CD8-positive, alpha-beta memory T cell (primary cell): ENCODE results near the gene ACOD1. TPM values are rescaled to one million over a fixed set of nuclear protein-coding genes. Genes with fewer than 3 reads are reported as not detected.

Experiments used
- CTCF ChIA-PET: fragments of 350-600 bp; sonication (Branson Sonifier 250); formaldehyde crosslinking; loops from one replicate; lab custom pipeline; 2021; ENCODE audit warnings: antibody characterized with exemption; lab: Charles Lee
- POLR2A ChIA-PET: fragments of 350-600 bp; sonication (Branson Sonifier 250); formaldehyde crosslinking; loops from one replicate; lab custom pipeline; 2021; ENCODE audit warnings: antibody characterized with exemption; lab: Charles Lee
- DNase-seq, 5 donors: peaks; one replicate each; pipeline versions ENCODE4 v3.0.0 to v3.0.0-alpha.2; 2020 to 2022; ENCODE audit warnings: mixed read lengths in 1 of 5
- H3K27ac ChIP-seq: one replicate; pipeline ENCODE4 v1.7.0; 2013; ENCODE audit warnings: low read depth, mild to moderate bottlenecking, low read length, moderate library complexity
- H3K27me3 ChIP-seq: 2 replicates; pipeline ENCODE4 v1.7.0; 2013; ENCODE audit warnings: low read length, mild to moderate bottlenecking; ENCODE audit not compliant: insufficient read depth, poor library complexity, severe bottlenecking
- H3K36me3 ChIP-seq: 2 replicates; pipeline ENCODE4 v1.7.0; 2013; ENCODE audit warnings: mild to moderate bottlenecking, low read length, moderate library complexity; ENCODE audit not compliant: insufficient read depth
- H3K4me1 ChIP-seq: 2 replicates; pipeline ENCODE4 v1.7.0; 2013; ENCODE audit warnings: mild to moderate bottlenecking, low read length, moderate library complexity; ENCODE audit not compliant: insufficient read depth
- H3K4me3 ChIP-seq: 2 replicates; pipeline ENCODE4 v1.7.0; 2013; ENCODE audit warnings: mild to moderate bottlenecking, low read length
- H3K9me3 ChIP-seq: 2 replicates; pipeline ENCODE4 v1.7.0; 2013; ENCODE audit warnings: mild to moderate bottlenecking, low read length
- H3K27ac Mint-ChIP-seq, 8 donors: one replicate each; pipeline ENCODE4 v1.8.0; 2020 to 2021; ENCODE audit warnings: mixed read lengths in 8 of 8, mild to moderate bottlenecking in 6 of 8, inconsistent platforms in 3 of 8, moderate library complexity in 3 of 8
- H3K27me3 Mint-ChIP-seq, 2 donors: one replicate each; pipeline ENCODE4 v1.8.0; 2020 to 2021; ENCODE audit warnings: mixed read lengths in 2 of 2, mild to moderate bottlenecking in 1 of 2, moderate library complexity in 1 of 2
- H3K36me3 Mint-ChIP-seq, 3 donors: one replicate each; pipeline ENCODE4 v1.8.0; 2020 to 2021; ENCODE audit warnings: mixed read lengths in 3 of 3, inconsistent platforms in 1 of 3, mild to moderate bottlenecking in 1 of 3
- H3K4me1 Mint-ChIP-seq, 3 donors: one replicate each; pipeline ENCODE4 v1.8.0; 2020 to 2021; ENCODE audit warnings: mixed read lengths in 3 of 3, inconsistent platforms in 1 of 3, mild to moderate bottlenecking in 1 of 3
- H3K4me3 Mint-ChIP-seq, 7 donors: one replicate each; pipeline ENCODE4 v1.8.0; 2020 to 2021; ENCODE audit warnings: mixed read lengths in 7 of 7, mild to moderate bottlenecking in 6 of 7, moderate library complexity in 4 of 7, inconsistent platforms in 2 of 7
- H3K9me3 Mint-ChIP-seq, 5 donors: one replicate each; pipeline ENCODE4 v1.8.0; 2020 to 2022; ENCODE audit warnings: mixed read lengths in 5 of 5, mild to moderate bottlenecking in 3 of 5, moderate library complexity in 2 of 5, inconsistent platforms in 1 of 5
- polyA plus RNA-seq: library from polyadenylated mRNA; unstranded; fragments of 300-500 nt; fragmentation: Illumina TruSeq; gene quantifications from one replicate; pipeline ENCODE4 v1.2.3, GENCODE V29; 2021
- total RNA-seq, 2 experiments: library from RNA; stranded (reverse); gene quantifications; one replicate each; pipeline ENCODE4 v1.2.3, GENCODE V29; 2021

The ACOD1 gene
- total and polyA plus RNA-seq, 3 experiments from 2014 or later, result not detected

DNA sequence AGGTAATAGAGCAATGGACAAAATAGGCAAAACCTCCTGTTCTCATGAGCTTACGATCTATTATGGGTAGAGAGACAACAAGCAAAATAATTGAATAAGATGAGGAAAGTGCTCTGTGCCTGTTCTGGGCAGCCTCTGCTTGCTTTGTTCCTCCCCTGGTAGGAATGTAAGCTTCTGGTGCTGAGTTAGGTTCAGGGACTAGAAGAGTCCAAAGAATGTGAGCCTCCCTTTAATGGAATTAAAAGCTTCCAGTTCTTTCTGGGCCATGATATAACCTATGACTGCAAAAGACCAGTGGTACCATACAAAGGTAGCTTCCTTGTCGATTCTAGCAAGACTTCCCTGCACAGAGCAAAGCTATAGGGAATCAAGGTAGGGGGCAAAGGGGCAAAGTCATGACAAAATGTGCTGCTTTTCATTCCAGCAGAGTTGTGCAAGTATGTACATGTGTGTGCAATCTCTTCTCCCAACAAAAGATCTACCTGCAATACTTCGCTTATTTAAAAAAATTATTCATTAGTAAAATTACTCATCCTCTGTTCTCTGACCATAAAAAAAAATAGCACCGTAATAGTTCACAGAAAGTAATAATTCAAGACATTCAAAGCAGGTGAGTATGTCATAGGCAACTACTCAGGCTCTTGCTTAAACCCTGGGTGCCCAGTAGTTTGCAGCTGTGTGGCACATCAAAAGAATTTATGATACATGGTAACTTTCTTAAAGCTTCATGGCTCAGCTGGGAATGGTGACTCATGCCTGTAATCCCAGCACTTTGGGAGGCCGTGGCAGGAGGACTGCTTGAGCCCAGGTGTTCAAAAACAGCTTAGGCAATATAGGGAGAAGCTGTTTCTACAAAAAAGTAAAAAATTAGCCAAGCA lies 21.4 kb downstream of the ACOD1 start:
- Histone ChIP-seq H3K27ac (no peak overlapping the region), H3K4me3 (no peak overlapping the region), H3K9me3 (no peaks in the 10 kb centered on the region), H3K27me3 (peaks cover 8% of the 10 kb centered on the region), H3K4me1 (no peaks in the 10 kb centered on the region), H3K36me3 (no peaks in the 10 kb centered on the region)
- H3K36me3 Mint-ChIP-seq, result no peaks in the 10 kb centered on the region
- no peak overlapping the region for H3K27ac Mint-ChIP-seq
- no peak overlapping the region for H3K4me3 Mint-ChIP-seq
- POLR2A ChIA-PET, result interaction anchor here (0.5 kb wide), 1 partner anchor 361 kb away, joined by 3 read pairs; no protein-coding TSS in a partner anchor
- DNase-seq, result no peak
- H3K4me1 Mint-ChIP-seq, result peaks cover 0 to 3% (median 3%) of the 10 kb centered on the region in 3 donors
- H3K9me3 Mint-ChIP-seq, result no peaks in the 10 kb centered on the region
- H3K27me3 Mint-ChIP-seq, result peaks cover 37 to 68% of the 10 kb centered on the region in 2 donors
- CTCF ChIA-PET, result interaction anchor here (1.7 kb wide), 1 partner anchor 10 kb away, joined by 12 read pairs; no protein-coding TSS in a partner anchor

DNA sequence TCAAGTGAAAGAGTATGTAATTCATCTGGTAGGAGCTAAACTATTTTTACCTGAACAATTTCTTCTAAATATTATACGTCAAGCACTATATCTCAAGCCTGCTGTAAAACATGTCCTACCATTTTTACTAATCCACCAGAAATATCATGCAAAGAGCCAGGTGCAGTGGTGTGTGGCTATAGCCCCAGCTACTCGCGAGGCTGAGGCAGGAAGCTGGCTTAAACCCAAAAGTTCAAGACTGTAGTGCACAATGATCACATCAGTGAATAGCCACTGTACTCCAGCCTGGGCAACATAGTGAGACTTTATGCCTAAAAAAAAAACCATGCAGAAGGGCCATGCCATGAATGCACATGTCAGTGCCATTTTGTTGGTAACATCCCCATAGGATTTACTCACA lies 22.9 kb downstream of the ACOD1 start:
- Histone ChIP-seq H3K4me1 (no peaks in the 10 kb centered on the region), H3K9me3 (no peaks in the 10 kb centered on the region), H3K36me3 (no peaks in the 10 kb centered on the region), H3K4me3 (no peak overlapping the region), H3K27me3 (peaks cover 8% of the 10 kb centered on the region), H3K27ac (no peak overlapping the region)
- Mint-ChIP-seq H3K4me1 (peaks cover under 1 to 5% (median 3%) of the 10 kb centered on the region in 3 donors), H3K27ac (no peak overlapping the region), H3K9me3 (no peaks in the 10 kb centered on the region), H3K36me3 (no peaks in the 10 kb centered on the region), H3K27me3 (peaks cover 40 to 74% of the 10 kb centered on the region in 2 donors), H3K4me3 (no peak overlapping the region)
- CTCF ChIA-PET, result interaction anchor here (1.6 kb wide), 1 partner anchor 9 kb away, joined by 10 read pairs; no protein-coding TSS in a partner anchor
- POLR2A ChIA-PET, result no interaction called here
- DNase-seq, result no peak

DNA sequence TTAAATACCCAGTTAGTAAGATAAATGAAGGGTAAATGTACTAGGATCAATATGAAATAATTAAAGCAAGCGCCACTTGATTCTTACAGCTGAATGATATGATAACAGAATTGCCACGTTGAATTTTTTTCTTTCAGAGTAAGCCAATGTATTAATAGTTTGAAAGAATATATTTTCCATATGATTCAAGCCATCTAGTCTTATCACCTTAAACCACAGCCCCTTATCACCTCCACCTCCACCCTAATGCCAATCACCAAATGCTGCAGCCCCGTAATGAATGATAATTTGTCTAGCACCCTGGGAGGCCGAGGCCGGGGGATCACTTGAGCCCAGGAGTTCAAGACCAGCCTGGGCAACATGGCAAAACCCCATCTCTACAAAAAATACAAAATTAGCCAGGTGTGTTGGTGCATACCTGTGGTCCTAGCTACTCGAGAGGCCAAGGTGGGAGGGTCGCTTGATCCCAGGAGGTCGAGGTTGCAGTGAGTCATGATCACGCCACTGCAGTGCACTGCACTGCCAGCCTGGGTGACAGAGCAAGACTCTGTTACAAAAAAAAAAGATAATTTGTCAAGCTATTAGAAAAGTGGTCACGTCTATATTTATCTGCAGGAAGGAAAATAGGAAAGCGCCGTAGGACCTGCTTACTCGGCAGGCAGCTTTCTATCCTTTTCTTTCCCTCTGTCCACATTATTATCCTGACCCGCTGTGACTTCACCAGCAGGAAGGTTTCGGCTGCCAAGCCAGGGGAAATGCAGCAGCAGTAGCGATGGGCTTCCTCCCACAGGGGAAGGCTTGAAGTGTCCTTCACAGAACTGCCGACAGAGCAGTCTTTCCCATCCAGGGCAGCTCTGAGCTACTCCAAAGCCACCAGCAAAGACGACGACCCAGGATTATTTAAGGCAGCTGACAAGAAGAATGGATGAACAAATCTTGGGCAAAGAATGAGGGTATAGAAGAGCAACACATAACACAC lies 23.8 kb downstream of the ACOD1 start:
- Mint-ChIP-seq H3K27me3 (peaks cover 33 to 75% of the 10 kb centered on the region in 2 donors), H3K9me3 (no peaks in the 10 kb centered on the region)
- H3K36me3 ChIP-seq, result no peaks in the 10 kb centered on the region

DNA sequence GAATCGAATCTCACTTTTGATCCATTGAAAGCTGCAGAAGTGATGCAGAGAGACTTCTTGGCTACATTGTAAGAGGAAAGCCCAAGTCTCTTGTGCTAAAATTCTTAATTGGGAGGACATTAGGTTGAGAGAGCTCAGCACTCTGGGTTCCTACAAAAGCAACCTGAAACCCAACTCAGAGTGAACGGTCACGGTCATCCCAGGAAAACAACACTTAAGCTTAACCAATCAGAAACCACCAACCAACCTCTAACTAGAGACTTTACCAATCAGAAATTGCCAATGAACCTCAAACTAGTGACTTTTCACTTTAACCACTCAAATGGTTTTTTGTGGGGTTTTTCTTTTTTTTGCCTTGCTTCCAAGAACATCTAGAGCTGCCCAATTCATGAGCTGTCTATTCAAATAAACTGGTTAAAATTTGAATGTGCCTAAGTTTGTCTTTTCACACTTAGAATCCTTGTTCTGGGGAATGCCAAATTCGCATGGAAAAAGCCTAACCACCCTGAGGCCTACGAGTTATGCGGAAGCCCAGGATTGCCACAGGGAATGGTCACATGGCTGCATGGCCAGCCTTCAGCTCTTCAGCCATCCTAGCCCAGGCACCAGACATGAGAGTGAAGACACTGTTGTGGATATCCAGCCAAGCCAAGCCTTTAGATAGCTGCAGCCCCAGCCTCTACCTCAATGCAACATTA lies 25.8 kb downstream of the ACOD1 start:
- Histone ChIP-seq H3K27me3 (peaks cover 11% of the 10 kb centered on the region), H3K4me3 (no peak overlapping the region), H3K36me3 (no peaks in the 10 kb centered on the region), H3K27ac (no peak overlapping the region), H3K4me1 (no peaks in the 10 kb centered on the region), H3K9me3 (no peaks in the 10 kb centered on the region)
- DNase-seq, result no peak
- H3K9me3 Mint-ChIP-seq, result peaks cover 0 to 2% (median 0%) of the 10 kb centered on the region in 5 donors
- POLR2A ChIA-PET, result no interaction called here
- peaks cover 28 to 80% of the 10 kb centered on the region in 2 donors for H3K27me3 Mint-ChIP-seq
- peak overlapping the region in 1 of 8 donors; percentile 39 for H3K27ac Mint-ChIP-seq
- peaks cover 6 to 19% (median 9%) of the 10 kb centered on the region in 3 donors for H3K4me1 Mint-ChIP-seq
- CTCF ChIA-PET, result no interaction called here
- no peak overlapping the region for H3K4me3 Mint-ChIP-seq
- H3K36me3 Mint-ChIP-seq, result no peaks in the 10 kb centered on the region

More for the DNA sequence above, 23.8 kb downstream of the ACOD1 start:
- DNase-seq, result no peak
- Histone ChIP-seq H3K4me1 (no peaks in the 10 kb centered on the region), H3K9me3 (no peaks in the 10 kb centered on the region), H3K27me3 (peaks cover 8% of the 10 kb centered on the region), H3K4me3 (no peak overlapping the region), H3K27ac (no peak overlapping the region)
- Mint-ChIP-seq H3K36me3 (no peaks in the 10 kb centered on the region), H3K4me3 (no peak overlapping the region), H3K27ac (peak overlapping the region in 1 of 8 donors; percentile 8), H3K4me1 (peaks cover 6 to 14% (median 9%) of the 10 kb centered on the region in 3 donors)
- ChIA-PET POLR2A (no interaction called here), CTCF (interaction anchor here (1.6 kb wide), 1 partner anchor 8 kb away, joined by 10 read pairs; no protein-coding TSS in a partner anchor)

DNA sequence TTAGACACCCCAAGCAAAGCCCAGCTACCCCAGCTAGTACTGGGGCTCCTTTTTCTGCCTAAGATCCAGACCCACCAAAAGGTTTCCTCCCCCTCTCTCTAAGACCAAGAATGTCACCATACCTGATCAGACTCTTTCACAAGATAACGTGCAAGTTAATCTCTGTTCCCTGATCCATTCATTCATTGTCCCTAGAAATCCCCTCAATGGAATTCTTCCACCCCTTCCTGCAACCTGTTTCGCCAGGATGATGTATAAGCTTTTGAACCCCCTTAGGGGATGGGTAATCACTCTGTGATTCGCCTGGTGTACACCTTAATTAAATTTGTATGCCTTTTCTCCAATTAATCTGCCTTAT lies 26.3 kb downstream of the ACOD1 start:
- POLR2A ChIA-PET, result no interaction called here
- Histone ChIP-seq H3K4me1 (no peaks in the 10 kb centered on the region), H3K9me3 (no peaks in the 10 kb centered on the region), H3K36me3 (no peaks in the 10 kb centered on the region), H3K27ac (no peak overlapping the region), H3K27me3 (peaks cover 10% of the 10 kb centered on the region), H3K4me3 (no peak overlapping the region)
- Mint-ChIP-seq H3K36me3 (no peaks in the 10 kb centered on the region), H3K9me3 (peaks cover 0 to 2% (median 0%) of the 10 kb centered on the region in 5 donors), H3K4me1 (peaks cover 6 to 21% (median 9%) of the 10 kb centered on the region in 3 donors), H3K4me3 (no peak overlapping the region), H3K27ac (no peak overlapping the region), H3K27me3 (peaks cover 30 to 77% of the 10 kb centered on the region in 2 donors)
- CTCF ChIA-PET, result no interaction called here
- no peak for DNase-seq

DNA sequence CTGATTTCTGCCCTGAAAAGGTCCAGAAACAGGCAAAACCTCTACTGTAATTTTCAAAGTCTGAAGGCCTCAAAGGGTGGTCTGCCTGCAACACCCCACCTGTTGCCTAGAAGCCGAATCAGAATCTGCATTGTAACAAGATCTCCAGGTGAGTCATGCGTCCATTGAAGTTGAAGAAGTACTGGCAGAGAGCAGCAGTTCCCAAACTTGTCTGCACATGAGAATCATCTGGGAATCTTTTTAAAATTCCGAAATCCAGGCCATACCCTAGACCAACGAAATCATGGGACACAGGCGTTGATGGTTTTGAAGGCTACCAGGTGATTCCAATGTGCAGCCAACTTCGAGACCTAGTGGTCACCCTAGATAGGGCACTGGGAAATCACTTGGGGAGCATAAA lies 27.6 kb downstream of the ACOD1 start:
- POLR2A ChIA-PET, result interaction anchor here (0.7 to 1.2 kb wide), 3 partner anchors 16 to 1649 kb away, joined by 4 to 12 read pairs (median 5); partner anchors contain the start of gene CLN5
- DNase-seq, result no peak
- peaks cover 8 to 24% (median 14%) of the 10 kb centered on the region in 3 donors for H3K4me1 Mint-ChIP-seq
- Histone ChIP-seq H3K27ac (no peak overlapping the region), H3K36me3 (no peaks in the 10 kb centered on the region), H3K27me3 (peaks cover 10% of the 10 kb centered on the region), H3K9me3 (no peaks in the 10 kb centered on the region), H3K4me1 (no peaks in the 10 kb centered on the region), H3K4me3 (no peak overlapping the region)
- CTCF ChIA-PET, result interaction anchor here (6.0 kb wide), 1 partner anchor 14 kb away, joined by 71 read pairs; the partner anchor contains the start of gene CLN5
- H3K4me3 Mint-ChIP-seq, result no peak overlapping the region
- peaks cover 34 to 72% of the 10 kb centered on the region in 2 donors for H3K27me3 Mint-ChIP-seq
- peaks cover 0 to 2% (median 0%) of the 10 kb centered on the region in 5 donors for H3K9me3 Mint-ChIP-seq
- no peaks in the 10 kb centered on the region for H3K36me3 Mint-ChIP-seq
- peak overlapping the region in 1 of 8 donors; percentile 77 for H3K27ac Mint-ChIP-seq

DNA sequence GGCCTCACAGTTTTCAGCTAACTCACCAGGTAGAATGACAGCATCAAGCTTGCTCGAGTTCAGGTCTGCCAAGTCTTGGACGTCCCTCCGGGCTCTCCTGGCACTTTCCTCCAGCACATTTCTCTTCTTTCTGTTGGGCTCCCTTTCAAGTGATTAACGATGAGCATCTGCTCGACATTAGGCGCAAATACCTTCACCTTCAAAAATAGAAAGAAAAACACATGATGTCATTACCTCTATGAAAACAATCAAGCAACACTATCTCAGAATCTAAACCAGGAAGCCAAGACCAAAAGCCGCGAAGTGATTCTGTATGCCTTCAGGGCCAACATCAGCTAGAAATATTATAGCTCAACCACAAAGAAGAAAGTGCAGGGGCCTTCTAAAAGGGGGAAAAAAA lies 28.2 kb downstream of the ACOD1 start:
- POLR2A ChIA-PET, result interaction anchor here (0.7 to 1.2 kb wide), 2 partner anchors 15 to 16 kb away, joined by 3 to 4 read pairs; partner anchors contain the start of gene CLN5
- H3K4me3 ChIP-seq, result no peak overlapping the region
- H3K27ac ChIP-seq, result no peak overlapping the region
- H3K9me3 Mint-ChIP-seq, result peaks cover 0 to 2% (median 0%) of the 10 kb centered on the region in 5 donors
- H3K4me3 Mint-ChIP-seq, result peak overlapping the region in 3 of 7 donors; percentile 39 to 53 (median 50)
- no peaks in the 10 kb centered on the region for H3K36me3 ChIP-seq
- H3K4me1 Mint-ChIP-seq, result peaks cover 8 to 24% (median 14%) of the 10 kb centered on the region in 3 donors
- no peaks in the 10 kb centered on the region for H3K36me3 Mint-ChIP-seq
- H3K9me3 ChIP-seq, result no peaks in the 10 kb centered on the region
- peak overlapping the region in 3 of 8 donors; percentile 42 to 77 (median 77) for H3K27ac Mint-ChIP-seq
- CTCF ChIA-PET, result interaction anchor here (1.3 to 6.0 kb wide), 2 partner anchors 13 to 22 kb away, joined by 3 to 71 read pairs; partner anchors contain the start of gene CLN5
- H3K4me1 ChIP-seq, result no peaks in the 10 kb centered on the region
- peak in 1 of 5 donors; percentile 5 for DNase-seq
- H3K27me3 Mint-ChIP-seq, result peaks cover 37 to 72% of the 10 kb centered on the region in 2 donors
- H3K27me3 ChIP-seq, result peaks cover 10% of the 10 kb centered on the region
